Erythroblast (primary cell): Measurements from ENCODE around the gene MED22.

Experiments used
- GATA1 ChIP-seq: IDR thresholded peaks from 2 replicates; pipeline ENCODE4 v1.6.1; 2011; ENCODE audit warnings: low read depth, mild to moderate bottlenecking, control low read depth, low read length, moderate library complexity
- POLR2A ChIP-seq: IDR thresholded peaks from 2 replicates; pipeline ENCODE4 v1.6.1; 2011; ENCODE audit warnings: mild to moderate bottlenecking, low read length

- TF ChIP-seq POLR2A = no peak
- TF ChIP-seq GATA1 = no peak
These were observed 5.9 kb downstream of the MED22 start for GRCh38 chr9:133342069-133342406.
